OCI-LY7 (cell line): Measurements from ENCODE around the gene ADAMTS4. TPM values are rescaled to one million over a fixed set of nuclear protein-coding genes. Genes with fewer than 3 reads are reported as not detected.

Experiments used
- BruUV-seq: library from RNA; stranded (reverse); fragments of 400-500 nt; replicated peaks from 2 replicates; lab custom pipeline; 2021; lab: Mats Ljungman, UMichigan
- CTCF ChIA-PET: fragments of 300-600 bp; sonication (Branson Sonifier 250); formaldehyde crosslinking; loops from one replicate; lab custom pipeline; 2022; ENCODE audit warnings: antibody characterized with exemption; ENCODE audit not compliant: unreplicated experiment; lab: Charles Lee
- POLR2A ChIA-PET: fragments of 300-600 bp; sonication (Branson Sonifier 250); formaldehyde crosslinking; loops from one replicate; lab custom pipeline; 2022; ENCODE audit warnings: antibody characterized with exemption; lab: Charles Lee
- DNase-seq: peaks from one replicate; pipeline ENCODE4 v3.0.0-alpha.2; 2015; ENCODE audit warnings: low spot score
- H2AFZ ChIP-seq: fragments of 200-600 bp; sonication (generic), shearing (Covaris generic); 2 replicates; pipeline ENCODE4 v1.6.1; 2014; ENCODE audit warnings: mild to moderate bottlenecking, antibody characterized with exemption, low read length, moderate library complexity
- H3K27ac ChIP-seq: fragments of 200-600 bp; sonication (generic); 2 replicates; pipeline ENCODE4 v1.5.1; 2014; ENCODE audit warnings: mixed run types, low read depth, mild to moderate bottlenecking, moderate library complexity, low read length, inconsistent platforms; ENCODE audit not compliant: poor library complexity, severe bottlenecking
- H3K36me3 ChIP-seq: fragments of 200-600 bp; sonication (generic); 2 replicates; pipeline ENCODE4 v1.6.1; 2014; ENCODE audit warnings: mild to moderate bottlenecking, antibody characterized with exemption, low read length, moderate library complexity, mixed read lengths; ENCODE audit not compliant: insufficient read depth
- H3K4me1 ChIP-seq: fragments of 200-600 bp; sonication (generic); 2 replicates; pipeline ENCODE4 v1.5.1; 2014; ENCODE audit warnings: mild to moderate bottlenecking, low read length; ENCODE audit not compliant: insufficient read depth, poor library complexity, severe bottlenecking
- H3K4me2 ChIP-seq: fragments of 200-600 bp; sonication (generic); 2 replicates; pipeline ENCODE4 v1.6.1; 2014; ENCODE audit warnings: mild to moderate bottlenecking, low read length
- H3K4me3 ChIP-seq: fragments of 200-600 bp; sonication (generic); 2 replicates; pipeline ENCODE4 v1.5.1; 2014; ENCODE audit warnings: mild to moderate bottlenecking, low read depth, low read length; ENCODE audit not compliant: poor library complexity, severe bottlenecking
- H3K79me2 ChIP-seq: fragments of 200-600 bp; sonication (generic); 2 replicates; pipeline ENCODE4 v1.6.1; 2016; ENCODE audit warnings: low read depth, mild to moderate bottlenecking, low read length, moderate library complexity, mixed read lengths; ENCODE audit not compliant: insufficient read depth
- H3K9me2 ChIP-seq: fragments of 200-600 bp; sonication (generic); 2 replicates; pipeline ENCODE4 v1.6.1; 2016; ENCODE audit warnings: mild to moderate bottlenecking, low read length, mixed read lengths; ENCODE audit not compliant: insufficient read depth
- H3K9me3 ChIP-seq: fragments of 200-600 bp; sonication (generic); 2 replicates; pipeline ENCODE4 v1.6.1; 2014; ENCODE audit warnings: mild to moderate bottlenecking, mixed run types, low read length, mixed read lengths
- H4K20me1 ChIP-seq: fragments of 200-600 bp; sonication (generic); 2 replicates; pipeline ENCODE4 v1.6.1; 2014; ENCODE audit warnings: mild to moderate bottlenecking, antibody characterized with exemption, low read length, moderate library complexity, mixed read lengths; ENCODE audit not compliant: insufficient read depth
- CTCF ChIP-seq: fragments of 200-600 bp; sonication (generic); conservative IDR thresholded peaks from 2 replicates; pipeline ENCODE4 v1.5.1; 2014; ENCODE audit warnings: mild to moderate bottlenecking, antibody characterized with exemption, low read length, moderate library complexity, mixed read lengths
- EZH2phosphoT487 ChIP-seq: fragments of 200-600 bp; sonication (generic); IDR thresholded peaks from 2 replicates; pipeline ENCODE4 v1.6.1; 2018; ENCODE audit warnings: low read depth, borderline replicate concordance, mild to moderate bottlenecking, mixed run types, antibody characterized with exemption, low read length, moderate library complexity, mixed read lengths
- intact Hi-C: fragments of 100-400 bp; cut with micrococcal nuclease; formaldehyde crosslinking; loops from one replicate; pipeline ENCODE4 v1.10.0; 2022; ENCODE audit not compliant: unreplicated experiment
- total RNA-seq, 2 experiments: library from RNA; depleted of rRNA in 1 of 2; stranded (reverse); fragments of >200 nt in 1 of 2; shearing (Covaris generic) in 1 of 2; gene quantifications; 2 replicates each; pipeline ENCODE4 v1.2.3, GENCODE V29; 2014 to 2022

ADAMTS4 gene
- total RNA-seq, 2 experiments from 2014 or later = 0.03 to 0.15 TPM

GRCh38 chr1:161139766-161140165 lies 59.1 kb downstream of the ADAMTS4 start:
- no peak for TF ChIP-seq EZH2phosphoT487
- TF ChIP-seq CTCF = peak; percentile 85
- ChIA-PET CTCF (no interaction called here), POLR2A (no interaction called here)
- intact Hi-C loops = loop anchor here (2.0 kb wide), 1 partner anchor 143 kb away; no protein-coding TSS in a partner anchor
- DNase-seq = peak; percentile 52
- Histone ChIP-seq H3K4me2 (no peak overlapping the region), H2AFZ (no peak overlapping the region), H3K4me3 (no peak overlapping the region), H3K79me2 (no peaks in the 10 kb centered on the region), H3K27ac (no peak overlapping the region), H3K4me1 (peaks cover 14% of the 10 kb centered on the region), H3K36me3 (no peaks in the 10 kb centered on the region; the same call in 1 of the 2 replicates), H4K20me1 (no peaks in the 10 kb centered on the region), H3K9me3 (no peaks in the 10 kb centered on the region), H3K9me2 (no peaks in the 10 kb centered on the region)
- no TSS peak for BruUV-seq

GRCh38 chr1:161138431-161138830 lies 60.4 kb downstream of the ADAMTS4 start:
- DNase-seq = no peak
- intact Hi-C loops = loop anchor here (2.0 kb wide), 1 partner anchor 142 kb away; no protein-coding TSS in a partner anchor
- POLR2A ChIA-PET = interaction anchor here (0.9 to 1.2 kb wide), 5 partner anchors 8 to 91 kb away, joined by 3 to 5 read pairs (median 4); partner anchors contain the start of genes NIT1, PFDN2 and TOMM40L
- CTCF ChIA-PET = interaction anchor here (1.0 to 1.9 kb wide), 2 partner anchors 27 to 141 kb away, joined by 3 to 5 read pairs; partner anchors contain the start of gene PPOX
- Histone ChIP-seq H3K4me2 (no peak overlapping the region), H3K9me2 (no peaks in the 10 kb centered on the region), H3K4me1 (peaks cover 18% of the 10 kb centered on the region), H3K9me3 (no peaks in the 10 kb centered on the region), H3K79me2 (peaks cover 6% of the 10 kb centered on the region; the same call in 1 of the 2 replicates), H2AFZ (no peak overlapping the region), H3K27ac (no peak overlapping the region), H3K4me3 (no peak overlapping the region), H4K20me1 (no peaks in the 10 kb centered on the region), H3K36me3 (no peaks in the 10 kb centered on the region; the same call in 1 of the 2 replicates)
- no peak for TF ChIP-seq EZH2phosphoT487
- no peak for TF ChIP-seq CTCF
- BruUV-seq = no TSS peak

DNA sequence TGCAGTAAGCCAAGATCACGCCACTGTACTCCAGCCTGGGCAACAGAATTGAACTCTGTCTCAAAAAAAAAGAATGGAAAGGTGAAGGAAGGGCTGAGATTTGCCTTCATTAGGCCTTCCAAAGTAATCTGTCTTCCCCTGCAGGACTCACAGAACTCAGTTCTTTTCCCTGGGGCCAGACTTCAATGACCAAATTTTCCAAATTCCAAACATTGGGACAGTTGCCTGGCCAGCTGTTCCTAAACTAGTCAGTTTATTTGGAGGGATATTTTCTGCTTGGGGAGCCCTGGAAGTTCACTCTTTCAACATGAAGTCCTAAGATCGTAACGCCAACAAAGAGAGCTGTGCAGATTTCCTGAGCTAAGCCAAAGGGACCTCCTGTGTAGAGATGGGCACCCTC lies 61.0 kb downstream of the ADAMTS4 start:
- H3K4me1 ChIP-seq = peaks cover 19% of the 10 kb centered on the region
- no peaks in the 10 kb centered on the region; the same call in 1 of the 2 replicates for H3K36me3 ChIP-seq
- TF ChIP-seq EZH2phosphoT487 (no peak), CTCF (no peak)
- H3K4me2 ChIP-seq = no peak overlapping the region
- intact Hi-C loops = loop anchor here (2.0 kb wide), 1 partner anchor 141 kb away; no protein-coding TSS in a partner anchor
- H3K9me2 ChIP-seq = no peaks in the 10 kb centered on the region
- H3K27ac ChIP-seq = no peak overlapping the region
- no TSS peak for BruUV-seq
- H4K20me1 ChIP-seq = no peaks in the 10 kb centered on the region
- POLR2A ChIA-PET = interaction anchor here (0.9 to 2.2 kb wide), 6 partner anchors 9 to 91 kb away, joined by 3 to 6 read pairs (median 4); partner anchors contain the start of genes NIT1, PFDN2 and TOMM40L
- DNase-seq = no peak
- no peaks in the 10 kb centered on the region for H3K9me3 ChIP-seq
- H3K79me2 ChIP-seq = peaks cover 10% of the 10 kb centered on the region; the same call in 1 of the 2 replicates
- CTCF ChIA-PET = interaction anchor here (1.0 to 1.9 kb wide), 3 partner anchors 28 to 140 kb away, joined by 3 to 5 read pairs (median 3); partner anchors contain the start of gene PPOX
- no peak overlapping the region for H2AFZ ChIP-seq
- no peak overlapping the region for H3K4me3 ChIP-seq
